ENCODE data around the gene BCL2L13.

BCL2L13 gene

GRCh38 chr22:17655289-17655688 lies 16.7 kb downstream of the BCL2L13 start:
- TF ChIP-seq, protein P1, sequence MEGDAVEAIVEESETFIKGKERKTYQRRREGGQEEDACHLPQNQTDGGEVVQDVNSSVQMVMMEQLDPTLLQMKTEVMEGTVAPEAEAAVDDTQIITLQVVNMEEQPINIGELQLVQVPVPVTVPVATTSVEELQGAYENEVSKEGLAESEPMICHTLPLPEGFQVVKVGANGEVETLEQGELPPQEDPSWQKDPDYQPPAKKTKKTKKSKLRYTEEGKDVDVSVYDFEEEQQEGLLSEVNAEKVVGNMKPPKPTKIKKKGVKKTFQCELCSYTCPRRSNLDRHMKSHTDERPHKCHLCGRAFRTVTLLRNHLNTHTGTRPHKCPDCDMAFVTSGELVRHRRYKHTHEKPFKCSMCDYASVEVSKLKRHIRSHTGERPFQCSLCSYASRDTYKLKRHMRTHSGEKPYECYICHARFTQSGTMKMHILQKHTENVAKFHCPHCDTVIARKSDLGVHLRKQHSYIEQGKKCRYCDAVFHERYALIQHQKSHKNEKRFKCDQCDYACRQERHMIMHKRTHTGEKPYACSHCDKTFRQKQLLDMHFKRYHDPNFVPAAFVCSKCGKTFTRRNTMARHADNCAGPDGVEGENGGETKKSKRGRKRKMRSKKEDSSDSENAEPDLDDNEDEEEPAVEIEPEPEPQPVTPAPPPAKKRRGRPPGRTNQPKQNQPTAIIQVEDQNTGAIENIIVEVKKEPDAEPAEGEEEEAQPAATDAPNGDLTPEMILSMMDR (IDR thresholded peaks at IDR 0.05; ENCODE audit: low read length) = no peak
- TF ChIP-seq EZH2phosphoT487 (IDR thresholded peaks at IDR 0.05; ENCODE audit: low read length) (no peak), EZH2 (optimal IDR thresholded peaks at IDR 0.05; ENCODE audit: low read depth, low read length) (no peak)
- Histone ChIP-seq H3K79me2 (ENCODE audit: low read length) (no peaks in the 10 kb centered on the region), H3K9me3 (replicated peaks; ENCODE audit: insufficient read depth, low read length) (no peaks in the 10 kb centered on the region), H3F3A (ENCODE audit: insufficient read depth, low read length) (no peaks in the 10 kb centered on the region), H3K4me1 (ENCODE audit: low read length) (no peaks in the 10 kb centered on the region), H2AFZ (ENCODE audit: low read length) (no peak overlapping the region), H3K27ac (ENCODE audit: low read length) (no peak overlapping the region), H3K4me3 (ENCODE audit: low read length) (no peak overlapping the region), H4K20me1 (ENCODE audit: insufficient read depth, low read length) (no peaks in the 10 kb centered on the region), H3K9ac (ENCODE audit: low read length) (no peak overlapping the region), H3K27me3 (replicated peaks; ENCODE audit: insufficient read depth, low read length) (no peaks in the 10 kb centered on the region), H3K4me2 (ENCODE audit: low read depth, low read length) (no peak overlapping the region), H3K36me3 (replicated peaks; ENCODE audit: insufficient read depth, low read length) (no peaks in the 10 kb centered on the region), H3K9me2 (replicated peaks; ENCODE audit: insufficient read depth, low read length) (no peaks in the 10 kb centered on the region)
- no peak for DNase-seq

GRCh38 chr22:17656870-17657395 lies 18.4 kb downstream of the BCL2L13 start:
- Histone ChIP-seq H3F3A (ENCODE audit: insufficient read depth, low read length) (no peaks in the 10 kb centered on the region), H3K4me3 (ENCODE audit: low read length) (no peak overlapping the region), H4K20me1 (ENCODE audit: insufficient read depth, low read length) (no peaks in the 10 kb centered on the region), H3K9me2 (replicated peaks; ENCODE audit: insufficient read depth, low read length) (no peaks in the 10 kb centered on the region), H3K27ac (ENCODE audit: low read length) (no peak overlapping the region), H3K4me1 (ENCODE audit: low read length) (no peaks in the 10 kb centered on the region), H3K79me2 (ENCODE audit: low read length) (no peaks in the 10 kb centered on the region), H3K36me3 (replicated peaks; ENCODE audit: insufficient read depth, low read length) (no peaks in the 10 kb centered on the region), H3K9ac (ENCODE audit: low read length) (no peak overlapping the region), H3K4me2 (ENCODE audit: low read depth, low read length) (no peak overlapping the region), H3K27me3 (replicated peaks; ENCODE audit: insufficient read depth, low read length) (no peaks in the 10 kb centered on the region), H3K9me3 (replicated peaks; ENCODE audit: insufficient read depth, low read length) (no peaks in the 10 kb centered on the region), H2AFZ (ENCODE audit: low read length) (no peak overlapping the region)
- no peak for TF ChIP-seq EZH2phosphoT487 (IDR thresholded peaks at IDR 0.05; ENCODE audit: low read length)
- TF ChIP-seq EZH2 (optimal IDR thresholded peaks at IDR 0.05; ENCODE audit: low read depth, low read length) = no peak
- TF ChIP-seq, protein P1 (IDR thresholded peaks at IDR 0.05; ENCODE audit: low read length) = no peak
- no peak for DNase-seq

GRCh38 chr22:17664414-17665055 lies 26.0 kb downstream of the BCL2L13 start:
- Histone ChIP-seq H3K27ac (ENCODE audit: low read length) (no peak overlapping the region), H3K79me2 (ENCODE audit: low read length) (0 out of 2 replicates have a peak, but pooled peaks cover 2% of the 10 kb centered on the region), H3K4me3 (ENCODE audit: low read length) (no peak overlapping the region), H3K36me3 (replicated peaks; ENCODE audit: insufficient read depth, low read length) (no peaks in the 10 kb centered on the region), H4K20me1 (ENCODE audit: insufficient read depth, low read length) (no peaks in the 10 kb centered on the region), H3K9ac (ENCODE audit: low read length) (no peak overlapping the region), H3K9me2 (replicated peaks; ENCODE audit: insufficient read depth, low read length) (no peaks in the 10 kb centered on the region), H3K27me3 (replicated peaks; ENCODE audit: insufficient read depth, low read length) (no peaks in the 10 kb centered on the region), H3K4me1 (ENCODE audit: low read length) (no peaks in the 10 kb centered on the region), H3F3A (ENCODE audit: insufficient read depth, low read length) (no peaks in the 10 kb centered on the region), H3K9me3 (replicated peaks; ENCODE audit: insufficient read depth, low read length) (no peaks in the 10 kb centered on the region), H3K4me2 (ENCODE audit: low read depth, low read length) (no peak overlapping the region), H2AFZ (ENCODE audit: low read length) (no peak overlapping the region)
- DNase-seq = no peak
- TF ChIP-seq EZH2phosphoT487 (IDR thresholded peaks at IDR 0.05; ENCODE audit: low read length) = no peak
- no peak for TF ChIP-seq EZH2 (optimal IDR thresholded peaks at IDR 0.05; ENCODE audit: low read depth, low read length)
- TF ChIP-seq, protein P1 (IDR thresholded peaks at IDR 0.05; ENCODE audit: low read length) = no peak

Measured in MM.1S (cell line).